Nephron (organoid): ENCODE data around the gene RASA3.
A peak's percentile ranks its signal among the peaks of the same experiment; 100 is the strongest.

ENCODE experiments used
- H3K27ac Mint-ChIP-seq, 3 experiments: 2 replicates each; pipeline ENCODE4 v1.8.0; 2020; ENCODE audit warnings: mixed read lengths in 3 of 3, mild to moderate bottlenecking in 2 of 3, moderate library complexity in 1 of 3
- H3K27me3 Mint-ChIP-seq: 2 replicates; pipeline ENCODE4 v1.8.0; 2021; ENCODE audit warnings: low read depth, mild to moderate bottlenecking, moderate library complexity, mixed read lengths
- H3K36me3 Mint-ChIP-seq: 2 replicates; pipeline ENCODE4 v1.8.0; 2020; ENCODE audit warnings: low read depth, mixed read lengths
- H3K4me1 Mint-ChIP-seq: 2 replicates; pipeline ENCODE4 v1.8.0; 2020; ENCODE audit warnings: mixed read lengths
- H3K4me3 Mint-ChIP-seq, 3 experiments: 2 replicates each; pipeline ENCODE4 v1.8.0; 2020; ENCODE audit warnings: mild to moderate bottlenecking in 3 of 3, mixed read lengths in 3 of 3, moderate library complexity in 2 of 3
- H3K9me3 Mint-ChIP-seq: 2 replicates; pipeline ENCODE4 v1.8.0; 2020; ENCODE audit warnings: mixed read lengths
- CTCF ChIP-seq, 3 experiments: fragments of 200-600 bp; sonication (generic); IDR thresholded peaks; one replicate each; pipeline ENCODE4 v1.5.0; 2021; ENCODE audit warnings: antibody characterized with exemption in 3 of 3; ENCODE audit not compliant: unreplicated experiment in 3 of 3

RASA3 gene

GRCh38 chr13:114131583-114132418 lies 622 bp downstream of the RASA3 start:
- TF ChIP-seq CTCF (IDR thresholded peaks at IDR 0.05; ENCODE audit: unreplicated experiment in 3 of 3), result no peak
- Mint-ChIP-seq H3K9me3 (no peaks in the 10 kb centered on the region), H3K36me3 (no peaks in the 10 kb centered on the region), H3K27ac (peak overlapping the region; percentile 89 to 93 (median 91)), H3K27me3 (peaks cover 14% of the 10 kb centered on the region), H3K4me3 (peak overlapping the region; percentile 95 to 100 (median 97)), H3K4me1 (peaks cover 59% of the 10 kb centered on the region)

- Mint-ChIP-seq H3K27ac (peak overlapping the region; percentile 89 to 93 (median 91)), H3K9me3 (no peaks in the 10 kb centered on the region), H3K36me3 (no peaks in the 10 kb centered on the region)
Measured at GRCh38 chr13:114130837-114131582, 1.4 kb downstream of the RASA3 start.

GRCh38 chr13:114130131-114130836 lies 2.1 kb downstream of the RASA3 start:
- H3K4me1 Mint-ChIP-seq, result peaks cover 65% of the 10 kb centered on the region
- H3K9me3 Mint-ChIP-seq, result no peaks in the 10 kb centered on the region
- H3K27me3 Mint-ChIP-seq, result peaks cover 13% of the 10 kb centered on the region
- H3K36me3 Mint-ChIP-seq, result no peaks in the 10 kb centered on the region
- TF ChIP-seq CTCF (IDR thresholded peaks at IDR 0.05; ENCODE audit: unreplicated experiment in 3 of 3), result no peak
- peak overlapping the region; percentile 95 to 100 (median 97) for H3K4me3 Mint-ChIP-seq
- H3K27ac Mint-ChIP-seq, result peak overlapping the region in 2 of 3 experiments; percentile 89 to 91

More at GRCh38 chr13:114130837-114131582, 1.4 kb downstream of the RASA3 start:
- Mint-ChIP-seq H3K27me3 (peaks cover 14% of the 10 kb centered on the region), H3K4me3 (peak overlapping the region; percentile 95 to 100 (median 97)), H3K4me1 (peaks cover 66% of the 10 kb centered on the region)
- TF ChIP-seq CTCF (IDR thresholded peaks at IDR 0.05; ENCODE audit: unreplicated experiment in 3 of 3), result no peak

- Mint-ChIP-seq H3K27me3 (peaks cover 6% of the 10 kb centered on the region), H3K4me1 (peaks cover 64% of the 10 kb centered on the region), H3K36me3 (no peaks in the 10 kb centered on the region), H3K9me3 (no peaks in the 10 kb centered on the region), H3K27ac (peak overlapping the region; percentile 80 to 87 (median 82)), H3K4me3 (peak overlapping the region; percentile 62 to 80 (median 70))
- no peak for TF ChIP-seq CTCF (IDR thresholded peaks at IDR 0.05; ENCODE audit: unreplicated experiment in 3 of 3)
Measured at GRCh38 chr13:114129649-114130062, 2.8 kb downstream of the RASA3 start.

GRCh38 chr13:114128624-114129522 lies 3.5 kb downstream of the RASA3 start:
- Mint-ChIP-seq H3K9me3 (no peaks in the 10 kb centered on the region), H3K4me3 (peak overlapping the region; percentile 68 to 80 (median 70)), H3K4me1 (peaks cover 59% of the 10 kb centered on the region), H3K27ac (peak overlapping the region; percentile 80 to 87 (median 82)), H3K36me3 (no peaks in the 10 kb centered on the region), H3K27me3 (peaks cover 6% of the 10 kb centered on the region)
- TF ChIP-seq CTCF (IDR thresholded peaks at IDR 0.05; ENCODE audit: unreplicated experiment in 3 of 3), result no peak
